Breast epithelium (tissue), 3 donors: ENCODE results near the gene ATP6AP1.

Experiments used
- POLR2A ChIP-seq: fragments of 450-650 bp; IDR thresholded peaks from one replicate; pipeline ENCODE4 v1.6.1; 2016; ENCODE audit warnings: antibody characterized with exemption, mild to moderate bottlenecking, moderate library complexity
- POLR2AphosphoS5 ChIP-seq, 3 donors: sonication (generic); formaldehyde crosslinking; IDR thresholded peaks; one replicate each; pipeline ENCODE4 v1.6.1; 2017; ENCODE audit warnings: antibody characterized with exemption in 3 of 3
- TF ChIP-seq, protein P1 (sequence below), 3 donors: fragments of 450-650 bp; IDR thresholded peaks; one replicate each; pipeline ENCODE4 v1.5.1; 2016 to 2017; ENCODE audit warnings: antibody characterized with exemption in 3 of 3, mild to moderate bottlenecking in 3 of 3, moderate library complexity in 3 of 3

DNA sequence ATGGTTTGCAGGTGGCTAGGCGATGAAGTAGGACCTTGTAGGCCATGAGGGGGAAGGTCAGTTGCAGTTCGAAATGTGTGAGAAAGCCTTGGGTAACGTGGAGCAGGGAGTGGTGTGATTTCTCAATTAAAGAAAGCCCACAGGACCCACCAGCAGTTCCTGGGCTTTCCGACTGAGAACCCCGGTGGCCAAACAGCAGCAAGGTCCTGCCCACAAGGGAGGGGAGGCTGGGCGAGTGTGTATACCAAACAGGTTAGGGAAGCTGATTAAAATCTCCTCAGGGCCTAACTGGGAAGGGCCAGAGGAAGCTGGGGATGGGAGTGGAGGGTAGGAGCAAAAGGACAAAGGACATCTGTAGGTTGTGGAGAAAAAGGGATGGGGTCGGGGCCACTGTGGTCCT, 2.4 kb downstream of the ATP6AP1 start:
- TF ChIP-seq, protein P1, sequence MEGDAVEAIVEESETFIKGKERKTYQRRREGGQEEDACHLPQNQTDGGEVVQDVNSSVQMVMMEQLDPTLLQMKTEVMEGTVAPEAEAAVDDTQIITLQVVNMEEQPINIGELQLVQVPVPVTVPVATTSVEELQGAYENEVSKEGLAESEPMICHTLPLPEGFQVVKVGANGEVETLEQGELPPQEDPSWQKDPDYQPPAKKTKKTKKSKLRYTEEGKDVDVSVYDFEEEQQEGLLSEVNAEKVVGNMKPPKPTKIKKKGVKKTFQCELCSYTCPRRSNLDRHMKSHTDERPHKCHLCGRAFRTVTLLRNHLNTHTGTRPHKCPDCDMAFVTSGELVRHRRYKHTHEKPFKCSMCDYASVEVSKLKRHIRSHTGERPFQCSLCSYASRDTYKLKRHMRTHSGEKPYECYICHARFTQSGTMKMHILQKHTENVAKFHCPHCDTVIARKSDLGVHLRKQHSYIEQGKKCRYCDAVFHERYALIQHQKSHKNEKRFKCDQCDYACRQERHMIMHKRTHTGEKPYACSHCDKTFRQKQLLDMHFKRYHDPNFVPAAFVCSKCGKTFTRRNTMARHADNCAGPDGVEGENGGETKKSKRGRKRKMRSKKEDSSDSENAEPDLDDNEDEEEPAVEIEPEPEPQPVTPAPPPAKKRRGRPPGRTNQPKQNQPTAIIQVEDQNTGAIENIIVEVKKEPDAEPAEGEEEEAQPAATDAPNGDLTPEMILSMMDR (IDR thresholded peaks at IDR 0.05), result no peak
- TF ChIP-seq POLR2A (no peak), POLR2AphosphoS5 (IDR thresholded peaks at IDR 0.05) (no peak)
